Measurements from ENCODE around the gene PRDX1.
"Not testable (repeated sequence)": the region's sequence is repeated elsewhere in the genome, so short reads cannot be mapped to it uniquely, and the experiment has no call there.

Gene PRDX1

GRCh38 chr1:45501505-45501859 lies 20.2 kb downstream of the PRDX1 start:
- no peak for DNase-seq

- no peak for DNase-seq
Observed at GRCh38 chr1:45499415-45499769, 22.3 kb downstream of the PRDX1 start.

- DNase-seq, result no peak
Observed at GRCh38 chr1:45498279-45498678, 23.4 kb downstream of the PRDX1 start.

- peak; percentile 45 for DNase-seq
Observed at GRCh38 chr1:45493116-45493697, 28.5 kb downstream of the PRDX1 start.

- DNase-seq, result no peak
Observed at GRCh38 chr1:45492691-45493090, 29.0 kb downstream of the PRDX1 start.

GRCh38 chr1:45491487-45492260 lies 30.0 kb downstream of the PRDX1 start:
- no peak for DNase-seq

- DNase-seq, result peak; percentile 100
Observed at GRCh38 chr1:45490626-45491486, 30.8 kb downstream of the PRDX1 start, which contains the start of gene TESK2. TSS of gene TESK2 (minus strand) at chr1:45491163. CDS start at chr1:45457785, 33,378 bp downstream.

GRCh38 chr1:45490121-45490625 lies 31.5 kb downstream of the PRDX1 start:
- no peak for DNase-seq

- not testable (repeated sequence) for DNase-seq
Observed at GRCh38 chr1:45489379-45489778, 32.3 kb downstream of the PRDX1 start.

GRCh38 chr1:45488666-45489377 lies 32.9 kb downstream of the PRDX1 start:
- DNase-seq, result no peak

- no peak for DNase-seq
Observed at GRCh38 chr1:45485949-45486348, 35.7 kb downstream of the PRDX1 start.

GRCh38 chr1:45479039-45479748 lies 42.5 kb downstream of the PRDX1 start:
- no peak for DNase-seq

- DNase-seq, result no peak
Observed at GRCh38 chr1:45478121-45478814, 43.4 kb downstream of the PRDX1 start.

GRCh38 chr1:45477646-45478045 lies 44.0 kb downstream of the PRDX1 start:
- DNase-seq, result no peak

- not testable (repeated sequence) for DNase-seq
Observed at GRCh38 chr1:45474194-45474593, 47.5 kb downstream of the PRDX1 start.

- DNase-seq, result no peak
Observed at GRCh38 chr1:45473302-45473701, 48.4 kb downstream of the PRDX1 start.

GRCh38 chr1:45470306-45470798 lies 51.3 kb downstream of the PRDX1 start:
- DNase-seq, result no peak

- not testable (repeated sequence) for DNase-seq
Observed at GRCh38 chr1:45467353-45467752, 54.3 kb downstream of the PRDX1 start.

- DNase-seq, result no peak
Observed at GRCh38 chr1:45465277-45465676, 56.4 kb downstream of the PRDX1 start.
